HepG2 (cell line): ENCODE measurements around the gene ZNF488. TPM values are rescaled to one million over a fixed set of nuclear protein-coding genes. Genes with fewer than 3 reads are reported as not detected.

Source experiments
- ATAC-seq: fragments of 200-7000 bp; cut with Tn5 transposase; 3 replicates; pipeline ENCODE4 v1.9.1; 2020; ENCODE audit warnings: mild to moderate bottlenecking, moderate library complexity
- BruUV-seq: library from RNA; stranded (reverse); fragments of 400-500 nt; replicated peaks from 2 replicates; lab custom pipeline; 2021; lab: Mats Ljungman, UMichigan
- CTCF ChIA-PET: fragments of 300-600 bp; formaldehyde crosslinking; extraction: SDS; loops from one replicate; lab custom pipeline; 2021; ENCODE audit warnings: low total read pairs, inconsistent platforms, low intra/inter-chr PET ratio; lab: Yijun Ruan, JAX
- POLR2A ChIA-PET: fragments of 350-600 bp; sonication (Branson Sonifier 250); formaldehyde crosslinking; loops from one replicate; lab custom pipeline; 2020; ENCODE audit warnings: antibody characterized with exemption, inconsistent platforms; lab: Yijun Ruan, JAX
- DNase-seq: peaks from one replicate; pipeline ENCODE4 v3.0.0-alpha.2; 2015; ENCODE audit warnings: low spot score
- FAIRE-seq: peaks from 3 replicates; lab custom pipeline; 2011; peaks lifted over from hg19 to GRCh38; lab: Jason Lieb, UNC
- H2AFZ ChIP-seq: one replicate; pipeline ENCODE4 v1.6.1; 2011; ENCODE audit warnings: low read length, inconsistent platforms
- H3K27ac ChIP-seq: fragments of 300-600 bp; 3 replicates; pipeline ENCODE4 v1.8.0; 2011; ENCODE audit warnings: mixed run types, mild to moderate bottlenecking, mixed read lengths, low read length, inconsistent platforms; ENCODE audit not compliant: insufficient read depth; ENCODE audit errors: extremely low read length
- H3K27me3 ChIP-seq, 2 experiments: fragments of 200-600 bp in 1 of 2; 2 replicates in 1 of 2; 3 replicates in 1 of 2; pipeline versions ENCODE4 v1.6.0 to v1.8.0; 2011; ENCODE audit warnings: low read length in 2 of 2, mild to moderate bottlenecking in 2 of 2, moderate library complexity in 2 of 2, inconsistent platforms in 1 of 2; ENCODE audit not compliant: insufficient read depth in 2 of 2, control insufficient read depth in 1 of 2
- H3K36me3 ChIP-seq, 2 experiments: fragments of 200-600 bp in 1 of 2; replicated peaks in 1 of 2; 2 replicates in 1 of 2; 3 replicates in 1 of 2; pipeline versions ENCODE4 v1.5.1 to v1.8.0; 2011; ENCODE audit warnings: low read length in 2 of 2, inconsistent platforms in 1 of 2; ENCODE audit not compliant: insufficient read depth in 2 of 2, control insufficient read depth in 1 of 2
- H3K4me1 ChIP-seq: 2 replicates; pipeline ENCODE4 v1.5.1; 2012; ENCODE audit warnings: low read length, inconsistent platforms; ENCODE audit not compliant: insufficient read depth
- H3K4me2 ChIP-seq: 2 replicates; pipeline ENCODE4 v1.6.0; 2011; ENCODE audit warnings: low read depth, low read length, inconsistent platforms
- H3K4me3 ChIP-seq, 3 experiments: fragments of 200-600 bp in 1 of 3; sonication (generic), shearing (Covaris generic) in 1 of 3; replicated peaks in 1 of 3; 2 replicates each; pipeline ENCODE4 v1.5.1; 2011 to 2016; ENCODE audit warnings: low read length in 3 of 3, inconsistent platforms in 2 of 3, low read depth in 2 of 3, mild to moderate bottlenecking in 2 of 3, control low read depth in 1 of 3, mixed read lengths in 1 of 3; ENCODE audit not compliant: insufficient read depth in 1 of 3
- H3K79me2 ChIP-seq: one replicate; pipeline ENCODE4 v1.6.1; 2011; ENCODE audit warnings: low read length, inconsistent platforms; ENCODE audit not compliant: insufficient read depth
- H3K9ac ChIP-seq: 2 replicates; pipeline ENCODE4 v1.6.0; 2011; ENCODE audit warnings: mild to moderate bottlenecking, low read depth, low read length, inconsistent platforms; ENCODE audit not compliant: insufficient read depth
- H3K9me3 ChIP-seq: 2 replicates; pipeline ENCODE4 v1.5.1; 2012; ENCODE audit warnings: mild to moderate bottlenecking, low read length
- H4K20me1 ChIP-seq: 2 replicates; pipeline ENCODE4 v1.6.0; 2011; ENCODE audit warnings: inconsistent platforms, mild to moderate bottlenecking, low read length, moderate library complexity; ENCODE audit not compliant: insufficient read depth
- ASH2L ChIP-seq: fragments of 300-600, 200-600 bp; sonication (generic); IDR thresholded peaks from 2 replicates; pipeline ENCODE4 v1.7.0; 2017; ENCODE audit warnings: low read depth, mild to moderate bottlenecking, moderate library complexity, mixed read lengths, low read length; ENCODE audit not compliant: insufficient read length
- CAMTA2 ChIP-seq: sonication (generic); formaldehyde crosslinking; IDR thresholded peaks from 2 replicates; pipeline ENCODE4 v1.4.0; 2020; ENCODE audit warnings: mild to moderate bottlenecking, missing genetic modification reagents, borderline replicate concordance
- CHD4 ChIP-seq: fragments of 200-600 bp; sonication (generic); IDR thresholded peaks from 2 replicates; pipeline ENCODE4 v1.7.0; 2017; ENCODE audit warnings: mild to moderate bottlenecking, low read length, borderline replicate concordance
- DPF2 ChIP-seq: sonication (generic); formaldehyde crosslinking; IDR thresholded peaks from 2 replicates; pipeline ENCODE4 v1.4.0; 2020; ENCODE audit warnings: mild to moderate bottlenecking, low read depth, missing genetic modification reagents, borderline replicate concordance
- ETS1 ChIP-seq: sonication (generic); formaldehyde crosslinking; IDR thresholded peaks from 2 replicates; pipeline ENCODE4 v1.4.0; 2020; ENCODE audit warnings: missing genetic modification reagents
- GMEB1 ChIP-seq: sonication (generic); formaldehyde crosslinking; IDR thresholded peaks from 2 replicates; pipeline ENCODE4 v1.5.1; 2020; ENCODE audit warnings: missing genetic modification reagents, mild to moderate bottlenecking, borderline replicate concordance
- HNF1B ChIP-seq: sonication (generic); formaldehyde crosslinking; IDR thresholded peaks from 2 replicates; pipeline ENCODE4 v1.5.1; 2020; ENCODE audit warnings: mild to moderate bottlenecking, moderate library complexity, missing genetic modification reagents
- MTA1 ChIP-seq: sonication (generic); formaldehyde crosslinking; IDR thresholded peaks from 2 replicates; pipeline ENCODE4 v1.4.0; 2020; ENCODE audit warnings: missing genetic modification reagents, mild to moderate bottlenecking, borderline replicate concordance
- MTA3 ChIP-seq: sonication (generic); formaldehyde crosslinking; IDR thresholded peaks from 2 replicates; pipeline ENCODE4 v1.4.0; 2020; ENCODE audit warnings: missing genetic modification reagents
- MTF2 ChIP-seq: sonication (generic); formaldehyde crosslinking; IDR thresholded peaks from 2 replicates; pipeline ENCODE4 v1.5.0; 2020; ENCODE audit warnings: missing genetic modification reagents, borderline replicate concordance
- NBN ChIP-seq: fragments of 450-650 bp; conservative IDR thresholded peaks from 2 replicates; pipeline ENCODE4 v1.6.1; 2017
- NR2F2 ChIP-seq: IDR thresholded peaks from 2 replicates; pipeline ENCODE4 v1.6.1; 2012; ENCODE audit warnings: low read depth, inconsistent platforms, borderline replicate concordance
- RARA ChIP-seq: IDR thresholded peaks from 2 replicates; pipeline ENCODE4 v1.6.1; 2016; ENCODE audit warnings: missing genetic modification reagents, missing compliant biosample characterization
- TGIF2 ChIP-seq: IDR thresholded peaks from 2 replicates; pipeline ENCODE4 v1.6.1; 2016; ENCODE audit warnings: control low read depth, missing compliant biosample characterization
- U2AF1 ChIP-seq: fragments of 200-400 bp; formaldehyde crosslinking; optimal IDR thresholded peaks from 2 replicates; pipeline ENCODE3; 2017; ENCODE audit warnings: mild to moderate bottlenecking, low read depth, low read length
- USF2 ChIP-seq, 2 experiments: sonication (generic) in 1 of 2; formaldehyde crosslinking in 1 of 2; IDR thresholded peaks; 2 replicates each; pipeline versions ENCODE4 v1.5.1 to v1.6.1; 2011 to 2020; ENCODE audit warnings: borderline replicate concordance in 1 of 2, low read depth in 1 of 2, low read length in 1 of 2, mild to moderate bottlenecking in 1 of 2, missing genetic modification reagents in 1 of 2, moderate library complexity in 1 of 2
- ZFP41 ChIP-seq: sonication (generic); formaldehyde crosslinking; IDR thresholded peaks from 2 replicates; pipeline ENCODE4 v1.4.0; 2020; ENCODE audit warnings: mild to moderate bottlenecking, missing genetic modification reagents, borderline replicate concordance
- ZNF629 ChIP-seq: sonication (generic); formaldehyde crosslinking; conservative IDR thresholded peaks from 2 replicates; pipeline ENCODE4 v1.5.0; 2020; ENCODE audit warnings: missing genetic modification reagents
- WGBS: methylation state at CpG from one replicate; pipeline ENCODE4 v1.1.6; 2017; ENCODE audit warnings: low lambda C conversion rate; 5-methylcytosine and 5-hydroxymethylcytosine counted together
- in situ Hi-C: cut with HindIII; loops from 2 replicates; pipeline ENCODE4 v1.10.0; 2017; ENCODE audit warnings: low pct_unique_long_range_greater_than_20kb; ENCODE audit not compliant: extremely low pct_ligation_motif_present
- intact Hi-C: fragments of 100-400 bp; cut with micrococcal nuclease; formaldehyde crosslinking; loops from one replicate; pipeline ENCODE4 v1.10.0; 2022; ENCODE audit not compliant: unreplicated experiment
- polyA plus RNA-seq, 8 experiments: library from polyadenylated mRNA; depleted of rRNA in 3 of 8; stranded (reverse) in 7 of 8; unstranded in 1 of 8; fragments of >200 nt; fragmentation: Illumina TruSeq in 4 of 8; extraction: Trizol in 4 of 8; gene quantifications; 2 replicates each; pipeline versions ENCODE4 v1.2.1 to v1.2.3, GENCODE V29; 2011 to 2016; ENCODE audit warnings: low read depth in 4 of 8, missing spikeins in 1 of 8, mixed read lengths in 1 of 8; ENCODE audit not compliant: insufficient read depth in 1 of 8
- total RNA-seq, 5 experiments: library from RNA; depleted of rRNA; stranded (reverse); fragments of >200 nt; fragmentation: Illumina TruSeq; extraction: Trizol; gene quantifications; 2 replicates each; pipeline ENCODE4 v1.2.3, GENCODE V29; 2016; ENCODE audit warnings: low read depth in 1 of 5

ZNF488 gene
- total and polyA plus RNA-seq, 2 of the 13 experiments (the other 11 are each of a cell fraction or from before 2014, with no cell fraction given), result 0.13 to 0.15 TPM

GRCh38 chr10:47330366-47330765, 53.7 kb downstream of the ZNF488 start (continued):
- no peak for TF ChIP-seq USF2 (IDR thresholded peaks at IDR 0.05; ENCODE audit: low read depth, low read length)
- TF ChIP-seq USF2 (CRISPR knock-in tag; IDR thresholded peaks at IDR 0.05; ENCODE audit: borderline replicate concordance), result no peak
- TF ChIP-seq NBN, result no peak
- no peak for TF ChIP-seq ETS1 (CRISPR knock-in tag)
- no peak for TF ChIP-seq CHD4
- no peak for TF ChIP-seq MTA3 (CRISPR knock-in tag)
- no peak for TF ChIP-seq TGIF2 (CRISPR knock-in tag)
- no peak for TF ChIP-seq ZNF629 (CRISPR knock-in tag)
- no peak for TF ChIP-seq GMEB1 (CRISPR knock-in tag)

- FAIRE-seq (no peak), DNase-seq (no peak), ATAC-seq (no peak)
- Histone ChIP-seq H3K4me3 (no peak overlapping the region), H3K4me2 (no peak overlapping the region), H2AFZ (no peak overlapping the region), H3K36me3 (no peaks in the 10 kb centered on the region), H3K4me1 (peaks cover 8% of the 10 kb centered on the region; the same call in 1 of the 2 replicates), H4K20me1 (no peaks in the 10 kb centered on the region), H3K27me3 (no peaks in the 10 kb centered on the region; a peak in 3 of 5 replicates), H3K9me3 (no peaks in the 10 kb centered on the region), H3K79me2 (no peaks in the 10 kb centered on the region), H3K27ac (no peak overlapping the region), H3K9ac (no peak overlapping the region)
- WGBS, result 9% methylated on average over 4 of the region's 4 CpGs
- in situ Hi-C loops, result no loop called here
- ChIA-PET POLR2A (no interaction called here), CTCF (no interaction called here)
- BruUV-seq, result no TSS peak
- intact Hi-C loops, result no loop called here
- TF ChIP-seq MTA1 (CRISPR knock-in tag), result no peak
- no peak for TF ChIP-seq CAMTA2 (CRISPR knock-in tag)
- no peak for TF ChIP-seq ASH2L
- TF ChIP-seq HNF1B (CRISPR knock-in tag), result no peak
- no peak for TF ChIP-seq RARA
- no peak for TF ChIP-seq NR2F2
- no peak for TF ChIP-seq MTF2 (CRISPR knock-in tag)
- TF ChIP-seq U2AF1, result no peak
- TF ChIP-seq DPF2 (CRISPR knock-in tag), result no peak
- no peak for TF ChIP-seq ZFP41
Measured at GRCh38 chr10:47329855-47330254, 54.2 kb downstream of the ZNF488 start.
